CD14-positive monocyte (primary cell): ENCODE results near the gene RHOT1. TPM values are rescaled to one million over a fixed set of nuclear protein-coding genes. Genes with fewer than 3 reads are reported as not detected.
A peak's percentile ranks its signal among the peaks of the same experiment; 100 is the strongest.

Experiments
- DNase-seq, 3 donors: peaks; one replicate each; pipeline ENCODE4 v3.0.0-alpha.2; 2011 to 2022
- H2AFZ ChIP-seq: 2 replicates; pipeline ENCODE4 v1.6.0; 2012; ENCODE audit warnings: mild to moderate bottlenecking, low read depth, low read length, inconsistent platforms; ENCODE audit not compliant: insufficient read depth, poor library complexity, severe bottlenecking
- H3K27ac ChIP-seq, 2 donors: 1 replicate in 1 of 2; 2 replicates in 1 of 2; pipeline ENCODE4 v1.5.1; 2012 to 2013; ENCODE audit warnings: low read length in 2 of 2, control low read depth in 1 of 2, inconsistent platforms in 1 of 2, low read depth in 1 of 2, mild to moderate bottlenecking in 1 of 2
- H3K27me3 ChIP-seq, 2 donors: one replicate each; pipeline versions ENCODE4 v1.6.0 to v1.6.1; 2011 to 2013; ENCODE audit warnings: low read length in 2 of 2; ENCODE audit not compliant: control insufficient read depth in 2 of 2, insufficient read depth in 2 of 2
- H3K36me3 ChIP-seq, 2 donors: replicated peaks in 1 of 2; 1 replicate in 1 of 2; 2 replicates in 1 of 2; pipeline versions ENCODE4 v1.5.1 to v1.6.1; 2012 to 2013; ENCODE audit warnings: low read length in 2 of 2, control low read depth in 1 of 2, inconsistent platforms in 1 of 2, mild to moderate bottlenecking in 1 of 2; ENCODE audit not compliant: insufficient read depth in 2 of 2, control insufficient read depth in 1 of 2
- H3K4me1 ChIP-seq, 2 donors: 1 replicate in 1 of 2; 2 replicates in 1 of 2; pipeline versions ENCODE4 v1.5.1 to v1.6.1; 2012 to 2013; ENCODE audit warnings: low read length in 2 of 2, control low read depth in 1 of 2, inconsistent platforms in 1 of 2, mild to moderate bottlenecking in 1 of 2, moderate library complexity in 1 of 2; ENCODE audit not compliant: insufficient read depth in 2 of 2, control insufficient read depth in 1 of 2
- H3K4me2 ChIP-seq: replicated peaks from 2 replicates; pipeline ENCODE3; 2012; ENCODE audit warnings: low read length, moderate library complexity, mild to moderate bottlenecking; ENCODE audit not compliant: poor library complexity, severe bottlenecking; ENCODE audit errors: extremely low read depth
- H3K4me3 ChIP-seq, 3 experiments: fragments of 200-600 bp in 1 of 3; sonication (generic) in 1 of 3; replicated peaks in 1 of 3; 1 replicate in 2 of 3; 2 replicates in 1 of 3; pipeline ENCODE4 v1.5.1; 2011 to 2013; ENCODE audit warnings: low read length in 3 of 3, mild to moderate bottlenecking in 3 of 3, control low read depth in 2 of 3, low read depth in 2 of 3, inconsistent platforms in 1 of 3, moderate library complexity in 1 of 3
- H3K79me2 ChIP-seq: 2 replicates; pipeline ENCODE4 v1.6.0; 2012; ENCODE audit warnings: mild to moderate bottlenecking, control low read depth, inconsistent platforms, low read length, moderate library complexity; ENCODE audit not compliant: insufficient read depth
- H3K9ac ChIP-seq: 2 replicates; pipeline ENCODE4 v1.6.0; 2017; ENCODE audit warnings: low read length, mild to moderate bottlenecking; ENCODE audit not compliant: insufficient read depth, poor library complexity, severe bottlenecking
- H3K9me3 ChIP-seq, 2 donors: replicated peaks in 1 of 2; 1 replicate in 1 of 2; 2 replicates in 1 of 2; pipeline versions ENCODE4 v1.5.1 to v1.6.1; 2012 to 2013; ENCODE audit warnings: low read length in 2 of 2, control low read depth in 1 of 2; ENCODE audit not compliant: control insufficient read depth in 1 of 2, insufficient read depth in 1 of 2
- H4K20me1 ChIP-seq: 2 replicates; pipeline ENCODE4 v1.6.0; 2012; ENCODE audit warnings: mild to moderate bottlenecking, low read length, control low read depth, moderate library complexity; ENCODE audit not compliant: insufficient read depth
- H3K27ac Mint-ChIP-seq, 7 donors: one replicate each; pipeline ENCODE4 v1.8.0; 2020; ENCODE audit warnings: mild to moderate bottlenecking in 7 of 7, mixed read lengths in 7 of 7, moderate library complexity in 6 of 7, inconsistent platforms in 2 of 7
- H3K27me3 Mint-ChIP-seq, 3 donors: one replicate each; pipeline ENCODE4 v1.8.0; 2021 to 2022; ENCODE audit warnings: low read depth in 3 of 3, mild to moderate bottlenecking in 3 of 3, mixed read lengths in 3 of 3, moderate library complexity in 3 of 3, inconsistent platforms in 1 of 3
- H3K36me3 Mint-ChIP-seq, 2 donors: one replicate each; pipeline ENCODE4 v1.8.0; 2020; ENCODE audit warnings: mixed read lengths in 2 of 2, inconsistent platforms in 1 of 2, mild to moderate bottlenecking in 1 of 2
- H3K4me1 Mint-ChIP-seq: one replicate; pipeline ENCODE4 v1.8.0; 2020; ENCODE audit warnings: mild to moderate bottlenecking, mixed read lengths
- H3K4me3 Mint-ChIP-seq, 2 donors: one replicate each; pipeline ENCODE4 v1.8.0; 2020; ENCODE audit warnings: mild to moderate bottlenecking in 2 of 2, mixed read lengths in 2 of 2, moderate library complexity in 1 of 2
- H3K9me3 Mint-ChIP-seq, 7 donors: one replicate each; pipeline ENCODE4 v1.8.0; 2020 to 2022; ENCODE audit warnings: mixed read lengths in 7 of 7, mild to moderate bottlenecking in 6 of 7, moderate library complexity in 6 of 7, inconsistent platforms in 2 of 7
- WGBS: methylation state at CpG from one replicate; pipeline ENCODE4 v1.1.5; 2013; ENCODE audit warnings: missing lambda C conversion rate; ENCODE audit not compliant: insufficient coverage; 5-methylcytosine and 5-hydroxymethylcytosine counted together
- intact Hi-C, 2 donors: fragments of 100-400 bp; cut with micrococcal nuclease; formaldehyde crosslinking; loops; one replicate each; pipeline versions ENCODE4 v1.15.0 to v1.15.1; 2023
- polyA plus RNA-seq, 3 donors: library from polyadenylated mRNA; depleted of rRNA in 1 of 3; unstranded in 2 of 3; stranded (reverse) in 1 of 3; fragments of 300-500 nt in 2 of 3; fragments of >200 nt in 1 of 3; fragmentation: Illumina TruSeq in 2 of 3; gene quantifications; 1 replicate in 2 of 3; 2 replicates in 1 of 3; pipeline ENCODE4 v1.2.3, GENCODE V29; 2012 to 2021
- TF ChIP-seq, protein P1 (sequence below): fragments of 200-600 bp; IDR thresholded peaks from one replicate; pipeline ENCODE4 v1.8.0; 2022; ENCODE audit warnings: antibody characterized with exemption, mild to moderate bottlenecking

The RHOT1 gene
- polyA plus RNA-seq, 3 donors: 45.9 to 60.5 (median 51.9) TPM

DNA sequence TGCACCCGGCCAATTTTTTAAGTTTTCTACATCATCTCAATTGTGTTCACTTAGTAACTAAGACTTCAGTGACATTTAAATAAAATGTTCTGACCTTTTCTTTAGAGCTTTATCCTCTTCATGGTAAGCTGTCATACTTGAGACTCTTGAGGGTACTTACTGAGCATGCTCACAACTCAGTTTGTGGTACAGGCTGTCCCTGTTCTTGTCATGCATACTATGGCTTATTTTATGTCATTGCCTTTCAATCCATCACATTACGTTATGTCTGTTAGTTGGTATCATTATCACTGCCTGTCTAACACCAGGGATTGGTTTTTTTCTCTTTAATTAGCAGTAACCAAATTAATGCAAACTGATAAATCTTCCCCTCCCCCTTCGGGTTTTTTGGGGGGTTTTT lies 81.4 kb downstream of the RHOT1 start:
- H3K4me3 Mint-ChIP-seq: no peak overlapping the region
- no CpG with 5 or more reads among the region's 3 CpGs for WGBS
- Histone ChIP-seq H4K20me1 (peaks cover 9% of the 10 kb centered on the region), H3K27me3 (no peaks in the 10 kb centered on the region), H3K36me3 (peaks cover 33 to 97% of the 10 kb centered on the region in 2 donors), H3K27ac (no peak overlapping the region), H3K4me1 (no peaks in the 10 kb centered on the region), H3K4me3 (no peak overlapping the region), H3K9ac (no peak overlapping the region), H3K4me2 (no peak overlapping the region), H3K79me2 (no peaks in the 10 kb centered on the region), H3K9me3 (no peaks in the 10 kb centered on the region), H2AFZ (no peak overlapping the region)
- intact Hi-C loops: no loop called here
- H3K27ac Mint-ChIP-seq: no peak overlapping the region
- TF ChIP-seq, protein P1, sequence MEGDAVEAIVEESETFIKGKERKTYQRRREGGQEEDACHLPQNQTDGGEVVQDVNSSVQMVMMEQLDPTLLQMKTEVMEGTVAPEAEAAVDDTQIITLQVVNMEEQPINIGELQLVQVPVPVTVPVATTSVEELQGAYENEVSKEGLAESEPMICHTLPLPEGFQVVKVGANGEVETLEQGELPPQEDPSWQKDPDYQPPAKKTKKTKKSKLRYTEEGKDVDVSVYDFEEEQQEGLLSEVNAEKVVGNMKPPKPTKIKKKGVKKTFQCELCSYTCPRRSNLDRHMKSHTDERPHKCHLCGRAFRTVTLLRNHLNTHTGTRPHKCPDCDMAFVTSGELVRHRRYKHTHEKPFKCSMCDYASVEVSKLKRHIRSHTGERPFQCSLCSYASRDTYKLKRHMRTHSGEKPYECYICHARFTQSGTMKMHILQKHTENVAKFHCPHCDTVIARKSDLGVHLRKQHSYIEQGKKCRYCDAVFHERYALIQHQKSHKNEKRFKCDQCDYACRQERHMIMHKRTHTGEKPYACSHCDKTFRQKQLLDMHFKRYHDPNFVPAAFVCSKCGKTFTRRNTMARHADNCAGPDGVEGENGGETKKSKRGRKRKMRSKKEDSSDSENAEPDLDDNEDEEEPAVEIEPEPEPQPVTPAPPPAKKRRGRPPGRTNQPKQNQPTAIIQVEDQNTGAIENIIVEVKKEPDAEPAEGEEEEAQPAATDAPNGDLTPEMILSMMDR: no peak
- no peaks in the 10 kb centered on the region for H3K4me1 Mint-ChIP-seq
- no peaks in the 10 kb centered on the region for H3K9me3 Mint-ChIP-seq
- H3K27me3 Mint-ChIP-seq: peaks cover 0 to 2% (median 0%) of the 10 kb centered on the region in 3 donors
- no peak for DNase-seq
- H3K36me3 Mint-ChIP-seq: peaks cover 56 to 87% of the 10 kb centered on the region in 2 donors

DNA sequence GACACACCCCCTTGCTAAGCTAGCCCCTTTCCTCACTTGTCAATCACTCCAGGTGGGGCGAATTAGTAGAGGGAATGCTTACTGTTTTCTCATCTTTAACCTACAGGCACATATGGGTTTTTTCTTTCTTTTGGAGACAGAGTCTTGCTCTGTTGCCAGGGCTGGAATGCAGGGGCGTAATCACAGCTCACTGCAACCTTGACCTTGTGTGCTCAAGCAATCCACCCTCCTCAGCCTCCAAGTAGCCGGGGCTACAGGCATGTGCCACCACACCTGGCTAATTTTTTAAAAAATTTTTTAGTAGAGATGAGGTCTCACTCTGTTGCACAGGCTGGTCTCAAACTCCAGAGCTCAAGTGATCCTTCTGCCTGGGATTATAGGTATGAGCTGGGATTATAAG lies 84.6 kb downstream of the RHOT1 start:
- Mint-ChIP-seq H3K36me3 (peaks cover 45 to 68% of the 10 kb centered on the region in 2 donors), H3K4me3 (no peak overlapping the region), H3K27ac (peak overlapping the region in 2 of 7 donors; percentile 10 to 25), H3K4me1 (no peaks in the 10 kb centered on the region), H3K27me3 (no peaks in the 10 kb centered on the region), H3K9me3 (no peaks in the 10 kb centered on the region)
- no peak overlapping the region for H3K4me2 ChIP-seq
- intact Hi-C loops: no loop called here
- no peak overlapping the region for H3K9ac ChIP-seq
- TF ChIP-seq, protein P1: no peak
- no peaks in the 10 kb centered on the region for H3K4me1 ChIP-seq
- H3K27me3 ChIP-seq: no peaks in the 10 kb centered on the region
- no peaks in the 10 kb centered on the region for H4K20me1 ChIP-seq
- no CpG with 5 or more reads among the region's 3 CpGs for WGBS
- H3K4me3 ChIP-seq: no peak overlapping the region
- no peak for DNase-seq
- H3K27ac ChIP-seq: no peak overlapping the region
- H2AFZ ChIP-seq: no peak overlapping the region
- H3K9me3 ChIP-seq: no peaks in the 10 kb centered on the region
- H3K36me3 ChIP-seq: peaks cover 20 to 65% of the 10 kb centered on the region in 2 donors
- H3K79me2 ChIP-seq: no peaks in the 10 kb centered on the region
